ENCODE data around the gene LMBRD1. TPM values are rescaled to one million over a fixed set of nuclear protein-coding genes. Genes with fewer than 3 reads are reported as not detected.

The LMBRD1 gene
- total and polyA plus RNA-seq, 7 donors, result 19.7 to 37.0 (median 25.5) TPM

GRCh38 chr6:69785697-69786096, 11.1 kb downstream of the LMBRD1 start:
- Histone ChIP-seq H3K4me3 (no peak overlapping the region), H3K27me3 (ENCODE audit: insufficient read depth in 3 of 3, low read length in 2 of 3) (no peaks in the 10 kb centered on the region), H3K36me3 (ENCODE audit: insufficient read depth in 1 of 2, low read depth in 1 of 2) (peaks cover 0 to 11% of the 10 kb centered on the region in 2 donors), H3K4me1 (peaks cover 29% of the 10 kb centered on the region), H3K27ac (no peak overlapping the region), H3K9me3 (no peaks in the 10 kb centered on the region)
- TF ChIP-seq CTCF (IDR thresholded peaks at IDR 0.05), result no peak
- ATAC-seq (no peak), DNase-seq (no peak)
- intact Hi-C loops (cut with DNase I), result no loop called here

- Histone ChIP-seq H3K27ac (no peak overlapping the region), H3K36me3 (ENCODE audit: insufficient read depth in 1 of 2, low read depth in 1 of 2) (peaks cover 1 to 16% of the 10 kb centered on the region in 2 donors), H3K27me3 (ENCODE audit: insufficient read depth in 3 of 3, low read length in 2 of 3) (no peaks in the 10 kb centered on the region), H3K4me3 (no peak overlapping the region), H3K9me3 (no peaks in the 10 kb centered on the region), H3K4me1 (peaks cover 24% of the 10 kb centered on the region)
- TF ChIP-seq CTCF (IDR thresholded peaks at IDR 0.05), result no peak
- intact Hi-C loops (cut with DNase I), result no loop called here
- ATAC-seq (no peak), DNase-seq (no peak)
- 54 to 62% (median 59%) methylated on average over 3 of the region's 3 CpGs for WGBS, 3 donors
These were observed 12.0 kb downstream of the LMBRD1 start for GRCh38 chr6:69784595-69785377.

- 95 to 100% (median 99%) methylated on average over 1 of the region's 1 CpG for WGBS, 3 donors
These were observed 13.7 kb downstream of the LMBRD1 start for GRCh38 chr6:69783108-69783507.

GRCh38 chr6:69780585-69781178, 16.1 kb downstream of the LMBRD1 start:
- 46 to 64% (median 54%) methylated on average over 2 of the region's 2 CpGs for WGBS, 3 donors
- intact Hi-C loops (cut with DNase I), result no loop called here
- ATAC-seq (peak in 1 of 4 donors; percentile 53), DNase-seq (no peak)
- TF ChIP-seq CTCF (IDR thresholded peaks at IDR 0.05), result no peak
- Histone ChIP-seq H3K4me3 (no peak overlapping the region), H3K36me3 (ENCODE audit: insufficient read depth in 1 of 2, low read depth in 1 of 2) (peaks cover 2 to 20% of the 10 kb centered on the region in 2 donors), H3K4me1 (peaks cover 18% of the 10 kb centered on the region), H3K27me3 (ENCODE audit: insufficient read depth in 3 of 3, low read length in 2 of 3) (no peaks in the 10 kb centered on the region), H3K27ac (no peak overlapping the region), H3K9me3 (no peaks in the 10 kb centered on the region)

More at GRCh38 chr6:69783108-69783507, 13.7 kb downstream of the LMBRD1 start:
- DNase-seq (no peak), ATAC-seq (no peak)
- Histone ChIP-seq H3K36me3 (ENCODE audit: insufficient read depth in 1 of 2, low read depth in 1 of 2) (peaks cover 2 to 12% of the 10 kb centered on the region in 2 donors), H3K9me3 (no peaks in the 10 kb centered on the region), H3K4me3 (no peak overlapping the region), H3K27ac (no peak overlapping the region), H3K27me3 (ENCODE audit: insufficient read depth in 3 of 3, low read length in 2 of 3) (no peaks in the 10 kb centered on the region), H3K4me1 (peaks cover 24% of the 10 kb centered on the region)
- intact Hi-C loops (cut with DNase I), result no loop called here
- TF ChIP-seq CTCF (IDR thresholded peaks at IDR 0.05), result no peak
